NT2/D1 (cell line): ENCODE results near the gene ACIN1.
"Not testable (repeated sequence)": the region's sequence is repeated elsewhere in the genome, so short reads cannot be mapped to it uniquely, and the experiment has no call there.

ENCODE experiments used
- SUZ12 ChIP-seq: IDR thresholded peaks from 2 replicates; pipeline ENCODE4 v1.6.1; 2011; ENCODE audit not compliant: insufficient read length, insufficient read depth; ENCODE audit errors: extremely low read depth
- YY1 ChIP-seq: IDR thresholded peaks from 2 replicates; pipeline ENCODE4 v1.6.1; 2011; ENCODE audit not compliant: insufficient read length, insufficient read depth
- ZNF274 ChIP-seq: IDR thresholded peaks from 2 replicates; pipeline ENCODE4 v1.6.1; 2011; ENCODE audit warnings: mild to moderate bottlenecking, low read depth, low read length

- TF ChIP-seq YY1, ZNF274, SUZ12: not testable (repeated sequence)
Measured at GRCh38 chr14:23013749-23014054, 81.2 kb downstream of the ACIN1 start.
